Measurements from ENCODE around the gene IL4R. TPM values are rescaled to one million over a fixed set of nuclear protein-coding genes. Genes with fewer than 3 reads are reported as not detected.

Gene IL4R
- total and polyA plus RNA-seq, 2 of the 13 experiments (the other 11 are each of a cell fraction or from before 2014, with no cell fraction given): 15.9 to 49.6 TPM

GRCh38 chr16:27364493-27365141 lies 50.8 kb downstream of the IL4R start (continued):
- TF ChIP-seq ZMYM2 (CRISPR knock-in tag; IDR thresholded peaks at IDR 0.05): no peak
- 0 out of 2 replicates have a peak, but pooled peaks have one; percentile 29 for TF ChIP-seq RAD21 (CRISPR knock-in tag; IDR thresholded peaks at IDR 0.05)
- TF ChIP-seq ZNF776 (CRISPR knock-in tag; IDR thresholded peaks at IDR 0.05): no peak
- peak; percentile 39 for TF ChIP-seq ZFX (CRISPR knock-in tag; IDR thresholded peaks at IDR 0.05; ENCODE audit: low read depth)
- TF ChIP-seq ZNF446 (CRISPR knock-in tag; IDR thresholded peaks at IDR 0.05): no peak
- no peak for TF ChIP-seq MBNL3 (CRISPR knock-in tag; conservative IDR thresholded peaks at IDR 0.05)
- TF ChIP-seq ZBTB40 (IDR thresholded peaks at IDR 0.05): peak; percentile 98
- TF ChIP-seq ZBTB40 (CRISPR knock-in tag; IDR thresholded peaks at IDR 0.05): peak; percentile 99
- TF ChIP-seq CREM (IDR thresholded peaks at IDR 0.05): peak; percentile 75
- no peak for TF ChIP-seq CREM (CRISPR knock-in tag; IDR thresholded peaks at IDR 0.05)
- no peak for TF ChIP-seq ZNF878 (CRISPR knock-in tag; IDR thresholded peaks at IDR 0.05)
- no peak for TF ChIP-seq BATF2 (CRISPR knock-in tag; IDR thresholded peaks at IDR 0.05)
- TF ChIP-seq THAP7 (CRISPR knock-in tag; IDR thresholded peaks at IDR 0.05): no peak
- TF ChIP-seq ZNF513 (CRISPR knock-in tag; conservative IDR thresholded peaks at IDR 0.05): no peak
- no peak for TF ChIP-seq EHMT2 (IDR thresholded peaks at IDR 0.05; ENCODE audit: borderline replicate concordance, low read depth, low read length)
- TF ChIP-seq TARDBP (CRISPR knock-in tag; IDR thresholded peaks at IDR 0.05): peak; percentile 68
- TF ChIP-seq ZNF670 (CRISPR knock-in tag; IDR thresholded peaks at IDR 0.05; ENCODE audit: borderline replicate concordance): 0 out of 2 replicates have a peak, but pooled peaks have one; percentile 43
- no peak for TF ChIP-seq CHCHD3 (CRISPR knock-in tag; IDR thresholded peaks at IDR 0.05)
- no peak for TF ChIP-seq ZNF329 (CRISPR knock-in tag; IDR thresholded peaks at IDR 0.05; ENCODE audit: low read depth)

Data from HepG2 (cell line).